Suprapubic skin (tissue), 3 donors: Measurements from ENCODE around the gene BRPF3.

Experiments used
- CTCF ChIP-seq, 2 donors: fragments of 200-600 bp in 1 of 2; fragments of 450-650 bp in 1 of 2; sonication (generic) in 1 of 2; IDR thresholded peaks; one replicate each; pipeline ENCODE4 v1.5.1; 2016 to 2019; ENCODE audit warnings: antibody characterized with exemption in 2 of 2, mild to moderate bottlenecking in 1 of 2, moderate library complexity in 1 of 2
- EP300 ChIP-seq: sonication (generic); formaldehyde crosslinking; IDR thresholded peaks from one replicate; pipeline ENCODE4 v1.6.1; 2017; ENCODE audit warnings: antibody characterized with exemption
- POLR2A ChIP-seq, 2 donors: fragments of 450-650 bp; IDR thresholded peaks; one replicate each; pipeline ENCODE4 v1.6.1; 2017; ENCODE audit warnings: antibody characterized with exemption in 2 of 2, mild to moderate bottlenecking in 2 of 2, moderate library complexity in 2 of 2

GRCh38 chr6:36171573-36171972 is 25.0 kb upstream of the BRPF3 start:
- no peak for TF ChIP-seq CTCF (IDR thresholded peaks at IDR 0.05)
- TF ChIP-seq EP300, result no peak
- no peak for TF ChIP-seq POLR2A (IDR thresholded peaks at IDR 0.05)
